Smooth muscle cell (in vitro differentiated cells): Measurements from ENCODE around the gene DMPK. TPM values are rescaled to one million over a fixed set of nuclear protein-coding genes. Genes with fewer than 3 reads are reported as not detected.

ENCODE experiments used
- DNase-seq: peaks from one replicate; lab custom pipeline; 2025; ENCODE audit not compliant: unreplicated experiment; lab: John Stamatoyannopoulos, UW
- H2AFZ ChIP-seq: fragments of 200-600 bp; sonication (generic); 2 replicates; pipeline ENCODE4 v1.6.0; 2016; ENCODE audit warnings: antibody characterized with exemption, low read depth, mild to moderate bottlenecking
- H3F3A ChIP-seq: fragments of 200-600 bp; sonication (generic); 2 replicates; pipeline ENCODE4 v1.6.0; 2017; ENCODE audit warnings: antibody characterized with exemption, low read depth
- H3K27ac ChIP-seq: fragments of 200-600 bp; sonication (generic); 2 replicates; pipeline ENCODE4 v1.5.1; 2016; ENCODE audit warnings: low read depth, mild to moderate bottlenecking
- H3K27me3 ChIP-seq: fragments of 200-600 bp; sonication (generic); 2 replicates; pipeline ENCODE4 v1.6.1; 2016; ENCODE audit warnings: low read depth, mild to moderate bottlenecking
- H3K36me3 ChIP-seq: fragments of 200-600 bp; sonication (generic); 2 replicates; pipeline ENCODE4 v1.5.1; 2016; ENCODE audit warnings: low read depth
- H3K4me1 ChIP-seq: fragments of 200-600 bp; sonication (generic); 2 replicates; pipeline ENCODE4 v1.5.1; 2016; ENCODE audit warnings: low read depth
- H3K4me2 ChIP-seq: fragments of 200-600 bp; sonication (generic); 2 replicates; pipeline ENCODE4 v1.6.0; 2016; ENCODE audit warnings: mild to moderate bottlenecking
- H3K4me3 ChIP-seq: fragments of 200-600 bp; sonication (generic); 2 replicates; pipeline ENCODE4 v1.5.1; 2016; ENCODE audit warnings: mild to moderate bottlenecking
- H3K79me2 ChIP-seq: fragments of 200-600 bp; sonication (generic); 2 replicates; pipeline ENCODE4 v1.6.0; 2016; ENCODE audit warnings: low read depth, mild to moderate bottlenecking
- H3K9ac ChIP-seq: fragments of 200-600 bp; sonication (generic); 2 replicates; pipeline ENCODE4 v1.6.0; 2016; ENCODE audit warnings: low read depth
- H3K9me3 ChIP-seq: fragments of 200-600 bp; sonication (generic); replicated peaks from 2 replicates; pipeline ENCODE4 v1.5.1; 2016; ENCODE audit warnings: low read depth
- H4K20me1 ChIP-seq: fragments of 200-600 bp; sonication (generic); 2 replicates; pipeline ENCODE4 v1.6.0; 2016; ENCODE audit warnings: low read depth
- CTCF ChIP-seq: fragments of 200-600 bp; sonication (generic); IDR thresholded peaks from 2 replicates; pipeline ENCODE4 v1.5.1; 2017; ENCODE audit warnings: borderline replicate concordance, mild to moderate bottlenecking, antibody characterized with exemption; ENCODE audit not compliant: insufficient read depth, poor library complexity, severe bottlenecking
- WGBS: methylation state at CpG from one replicate; pipeline ENCODE4 v1.1.7; 2016; ENCODE audit warnings: low lambda C conversion rate; 5-methylcytosine and 5-hydroxymethylcytosine counted together
- polyA plus RNA-seq: library from polyadenylated mRNA; unstranded; fragments of >200 nt; fragmentation: Nextera tagmentation; extraction: Ambion mirVana; gene quantifications from 2 replicates; pipeline ENCODE4 v1.2.1, GENCODE V29; 2016
- total RNA-seq: library from RNA; depleted of rRNA; stranded (reverse); fragments of >200 nt; gene quantifications from 2 replicates; pipeline ENCODE4 v1.2.3, GENCODE V29; 2014

The DMPK gene
- total and polyA plus RNA-seq, 2 experiments from 2014 or later: 23.6 to 32.7 TPM

- no peaks in the 10 kb centered on the region for H4K20me1 ChIP-seq
- H3K27me3 ChIP-seq: no peaks in the 10 kb centered on the region
- no peaks in the 10 kb centered on the region for H3F3A ChIP-seq
- no peak for DNase-seq
- no peaks in the 10 kb centered on the region for H3K4me1 ChIP-seq
- H3K27ac ChIP-seq: no peak overlapping the region
- 88% methylated on average over 8 of the region's 9 CpGs for WGBS
- H3K36me3 ChIP-seq: no peaks in the 10 kb centered on the region
- no peak overlapping the region for H2AFZ ChIP-seq
- no peak overlapping the region for H3K4me2 ChIP-seq
- no peak for TF ChIP-seq CTCF
- no peak overlapping the region for H3K9ac ChIP-seq
- H3K79me2 ChIP-seq: no peaks in the 10 kb centered on the region
- H3K4me3 ChIP-seq: no peak overlapping the region
- H3K9me3 ChIP-seq: no peaks in the 10 kb centered on the region
Measured at GRCh38 chr19:45758921-45759320, 23.4 kb downstream of the DMPK start.

GRCh38 chr19:45757695-45758094 is 24.6 kb downstream of the DMPK start:
- H3K36me3 ChIP-seq: no peaks in the 10 kb centered on the region
- H3F3A ChIP-seq: no peaks in the 10 kb centered on the region
- H3K9me3 ChIP-seq: no peaks in the 10 kb centered on the region
- no peak for TF ChIP-seq CTCF
- no peaks in the 10 kb centered on the region for H3K79me2 ChIP-seq
- H3K4me2 ChIP-seq: no peak overlapping the region
- H3K9ac ChIP-seq: no peak overlapping the region
- no peak for DNase-seq
- no peak overlapping the region for H3K4me3 ChIP-seq
- no peaks in the 10 kb centered on the region for H4K20me1 ChIP-seq
- WGBS: 79% methylated on average over 9 of the region's 9 CpGs
- H2AFZ ChIP-seq: no peak overlapping the region
- H3K4me1 ChIP-seq: no peaks in the 10 kb centered on the region
- H3K27me3 ChIP-seq: no peaks in the 10 kb centered on the region
- no peak overlapping the region for H3K27ac ChIP-seq

GRCh38 chr19:45754323-45754722 is 28.0 kb downstream of the DMPK start:
- no peak for DNase-seq
- TF ChIP-seq CTCF: no peak
- Histone ChIP-seq H3K4me2 (no peak overlapping the region), H3K4me3 (no peak overlapping the region), H3K79me2 (no peaks in the 10 kb centered on the region), H3K27me3 (no peaks in the 10 kb centered on the region), H3K9ac (no peak overlapping the region), H3K4me1 (no peaks in the 10 kb centered on the region), H3K9me3 (no peaks in the 10 kb centered on the region), H3K27ac (no peak overlapping the region), H4K20me1 (no peaks in the 10 kb centered on the region), H2AFZ (no peak overlapping the region), H3F3A (no peaks in the 10 kb centered on the region), H3K36me3 (no peaks in the 10 kb centered on the region)
- WGBS: 96% methylated on average over 8 of the region's 8 CpGs

- H3K4me1 ChIP-seq: no peaks in the 10 kb centered on the region
- H3K9me3 ChIP-seq: no peaks in the 10 kb centered on the region
- WGBS: 60% methylated on average over 6 of the region's 6 CpGs
- no peak overlapping the region for H3K9ac ChIP-seq
- no peaks in the 10 kb centered on the region for H3K27me3 ChIP-seq
- no peak overlapping the region for H3K4me3 ChIP-seq
- H2AFZ ChIP-seq: no peak overlapping the region
- H4K20me1 ChIP-seq: no peaks in the 10 kb centered on the region
- no peak for DNase-seq
- TF ChIP-seq CTCF: peak; percentile 7
- H3K4me2 ChIP-seq: no peak overlapping the region
- H3K79me2 ChIP-seq: no peaks in the 10 kb centered on the region
- no peak overlapping the region for H3K27ac ChIP-seq
- H3K36me3 ChIP-seq: no peaks in the 10 kb centered on the region
- no peaks in the 10 kb centered on the region for H3F3A ChIP-seq
Measured at GRCh38 chr19:45753548-45753947, 28.7 kb downstream of the DMPK start.
